GM21619 (cell line): Measurements from ENCODE around the gene ZFYVE27.
"Not testable (repeated sequence)": the region's sequence is repeated elsewhere in the genome, so short reads cannot be mapped to it uniquely, and the experiment has no call there.

Source experiments
- ATAC-seq: cut with Tn5 transposase; IDR thresholded peaks from one replicate; pipeline ENCODE4 v1.9.1; 2021; ENCODE audit not compliant: unreplicated experiment

ZFYVE27 gene, protein sequence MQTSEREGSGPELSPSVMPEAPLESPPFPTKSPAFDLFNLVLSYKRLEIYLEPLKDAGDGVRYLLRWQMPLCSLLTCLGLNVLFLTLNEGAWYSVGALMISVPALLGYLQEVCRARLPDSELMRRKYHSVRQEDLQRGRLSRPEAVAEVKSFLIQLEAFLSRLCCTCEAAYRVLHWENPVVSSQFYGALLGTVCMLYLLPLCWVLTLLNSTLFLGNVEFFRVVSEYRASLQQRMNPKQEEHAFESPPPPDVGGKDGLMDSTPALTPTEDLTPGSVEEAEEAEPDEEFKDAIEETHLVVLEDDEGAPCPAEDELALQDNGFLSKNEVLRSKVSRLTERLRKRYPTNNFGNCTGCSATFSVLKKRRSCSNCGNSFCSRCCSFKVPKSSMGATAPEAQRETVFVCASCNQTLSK

DNA sequence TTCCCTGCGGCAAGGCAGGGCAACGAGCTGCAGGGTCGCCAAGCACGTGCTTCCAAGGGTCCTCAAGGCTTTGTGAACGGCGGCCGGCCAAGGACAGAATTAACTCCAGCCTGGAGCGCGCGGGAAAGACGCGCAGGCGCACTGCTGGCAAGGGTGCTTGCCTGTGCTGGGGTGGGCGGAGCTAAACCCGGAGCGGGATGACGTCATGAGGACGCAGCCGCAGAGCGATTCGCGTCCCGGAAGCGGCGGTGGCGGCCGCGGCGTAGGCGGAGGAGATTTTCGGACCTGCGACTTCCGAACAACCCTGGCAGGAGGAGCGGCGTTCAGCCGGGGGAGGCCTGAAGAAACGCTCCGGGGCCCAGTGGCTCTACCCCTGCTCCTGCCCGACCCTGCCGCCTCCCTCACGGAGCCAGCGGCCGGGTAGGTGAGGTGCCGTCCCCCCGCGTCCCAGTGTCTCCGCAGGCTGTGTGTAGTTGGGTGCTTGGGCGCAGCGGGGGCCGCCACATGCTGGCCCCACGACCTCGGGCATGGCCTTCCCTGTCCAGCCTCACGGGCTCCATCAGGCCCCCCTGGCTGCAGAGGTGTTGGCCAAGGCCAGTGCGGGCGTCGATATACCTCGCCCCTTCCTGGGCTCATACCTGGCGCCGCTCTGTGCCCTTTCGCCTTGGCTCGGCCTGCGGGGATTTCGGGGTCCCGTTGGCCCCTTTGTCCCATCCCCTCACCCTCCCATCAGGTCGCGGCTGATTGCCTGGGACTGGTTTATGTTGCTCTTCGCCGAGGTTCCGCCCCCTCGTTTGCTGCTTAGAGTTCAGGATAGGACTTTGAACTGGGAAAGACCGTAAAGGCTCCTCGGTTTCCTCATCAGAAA, at the start of gene ZFYVE27:
TSS of gene ZFYVE27 (plus strand) at position 227 of the 868 bp plus-strand sequence. CDS start 1,350 bp downstream, outside the sequence.
- peak; percentile 74 for ATAC-seq

- ATAC-seq: no peak
These were observed 48.8 kb upstream of the ZFYVE27 start for GRCh38 chr10:97687785-97688781.

DNA sequence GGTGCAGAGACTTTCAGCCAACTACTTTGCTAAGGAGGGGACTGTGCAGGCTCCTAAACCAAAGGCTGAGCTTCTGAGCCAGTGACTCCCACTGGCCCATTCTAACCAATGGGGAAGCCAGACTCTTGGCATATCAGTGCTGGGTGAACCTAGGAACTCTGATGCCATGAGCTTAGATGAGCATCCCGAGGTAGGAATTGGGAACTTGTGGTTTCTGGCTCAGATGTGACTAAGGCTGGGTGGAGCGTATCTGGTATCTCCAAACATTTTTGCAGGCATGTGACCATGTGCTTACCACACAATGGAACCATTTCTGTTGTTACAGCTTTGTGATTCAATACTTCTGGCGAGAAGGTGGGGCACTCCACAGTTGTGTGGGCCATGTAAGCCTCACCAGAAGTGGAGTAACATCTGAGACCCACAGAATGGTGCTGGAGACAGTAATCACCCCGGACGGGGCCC, 47.3 kb upstream of the ZFYVE27 start:
- no peak for ATAC-seq

DNA sequence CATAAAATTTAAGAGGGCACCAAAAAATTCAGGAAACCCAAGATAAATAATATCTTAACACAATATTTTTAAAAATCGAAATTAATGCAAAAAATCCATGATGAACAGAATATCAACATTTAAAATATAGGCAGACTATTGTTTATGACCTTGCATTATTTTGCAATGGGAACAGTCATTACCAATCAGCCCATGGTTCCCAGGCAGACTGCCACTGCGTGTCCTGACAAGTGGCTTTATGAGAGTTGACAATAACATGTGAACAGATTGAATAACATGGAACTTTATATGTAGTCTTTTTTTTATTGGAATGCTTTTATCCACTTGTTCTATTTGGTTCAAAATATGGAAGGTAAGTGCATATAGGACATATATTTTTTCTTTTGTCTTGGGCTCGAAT, 46.8 kb upstream of the ZFYVE27 start:
- ATAC-seq: no peak

- not testable (repeated sequence) for ATAC-seq
These were observed 38.8 kb upstream of the ZFYVE27 start for GRCh38 chr10:97698072-97698655.

DNA sequence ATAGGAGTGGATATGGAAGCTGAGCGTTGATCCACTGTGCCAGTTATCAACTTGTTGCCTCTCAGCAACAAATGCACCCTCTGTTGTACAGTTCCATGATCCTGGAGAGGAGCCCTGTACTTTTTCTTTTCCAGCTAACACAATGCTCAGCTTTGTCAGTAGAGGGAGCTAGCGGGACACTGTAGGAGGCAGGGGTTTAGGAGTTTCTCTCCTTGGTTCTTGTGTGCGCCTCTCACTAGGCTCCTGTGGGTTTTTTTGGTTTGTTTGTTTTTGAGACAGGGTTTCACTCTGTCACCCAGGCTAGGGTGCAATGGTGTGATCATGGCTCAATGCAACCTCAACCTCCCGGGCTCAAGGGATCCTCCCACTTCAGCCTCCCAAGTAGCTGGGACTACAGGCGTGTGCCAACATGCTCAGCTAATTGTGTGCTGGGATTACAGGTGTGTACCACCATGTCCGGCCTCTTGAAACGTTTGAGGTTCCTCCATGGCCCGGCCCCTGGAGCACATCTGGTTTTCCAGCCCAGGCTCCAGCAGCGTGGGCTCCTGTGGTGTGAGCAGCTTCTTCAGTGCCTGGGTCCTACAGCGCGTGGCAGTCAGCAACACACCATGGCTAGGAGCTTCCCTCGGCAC, 35.4 kb upstream of the ZFYVE27 start:
- ATAC-seq: no peak

GRCh38 chr10:97703398-97704067, 33.4 kb upstream of the ZFYVE27 start:
- ATAC-seq: no peak

DNA sequence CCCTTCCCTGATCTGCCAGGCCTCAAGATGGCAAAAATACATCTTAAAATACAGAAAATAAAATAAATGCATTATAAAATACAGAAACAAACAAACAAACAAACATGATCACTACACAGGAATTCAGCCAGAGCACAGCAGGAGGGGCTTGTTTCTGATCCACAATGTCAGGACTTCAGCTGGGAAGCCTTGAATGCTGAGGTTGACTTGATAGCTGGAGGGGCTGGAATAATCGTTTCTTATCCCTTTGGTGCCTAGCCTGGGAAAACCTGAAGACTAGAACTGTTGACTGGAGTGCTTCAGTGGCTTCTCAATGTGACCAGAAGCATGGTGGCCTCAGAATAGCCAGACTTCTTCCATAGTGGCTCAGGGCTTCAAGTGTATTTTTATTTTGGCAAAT, 32.6 kb upstream of the ZFYVE27 start:
- no peak for ATAC-seq

GRCh38 chr10:97705006-97705670, 31.8 kb upstream of the ZFYVE27 start:
- no peak for ATAC-seq

DNA sequence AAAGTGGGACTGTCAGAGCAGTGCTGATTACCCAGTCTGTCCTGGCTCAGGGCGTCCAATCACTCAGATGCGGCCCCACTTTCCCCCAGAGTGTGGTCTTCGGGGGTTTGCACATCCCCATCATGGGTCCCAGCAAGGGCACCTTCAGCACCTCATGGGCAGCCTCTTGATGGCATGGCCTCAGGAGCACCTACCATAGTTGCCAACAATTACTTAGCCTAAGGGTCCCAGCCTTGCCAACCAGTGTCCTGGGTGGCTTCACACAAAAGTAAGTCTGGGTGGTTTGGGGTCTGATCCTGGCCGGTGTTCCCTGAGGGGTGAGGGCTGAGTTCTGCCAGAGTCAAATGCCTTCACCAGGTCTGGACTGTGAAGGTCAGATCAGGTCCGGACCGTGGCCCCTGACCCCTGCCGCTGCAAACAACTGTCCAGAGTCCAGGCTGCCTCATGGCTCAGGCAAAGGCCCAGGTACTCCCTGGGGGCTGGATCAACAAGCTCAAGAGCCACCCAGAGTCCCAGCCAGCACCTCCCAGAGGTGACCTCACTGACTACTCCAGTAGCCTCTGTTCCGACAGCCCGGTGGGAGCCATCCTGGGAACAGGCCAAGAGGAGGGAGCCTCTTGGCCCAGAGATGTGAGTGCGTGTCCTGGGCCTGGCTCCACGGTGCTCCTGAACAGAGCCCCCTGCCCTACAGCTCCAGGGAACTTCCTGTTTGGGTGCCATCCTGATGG, 29.6 kb upstream of the ZFYVE27 start:
- no peak for ATAC-seq

- no peak for ATAC-seq
These were observed 28.8 kb upstream of the ZFYVE27 start for GRCh38 chr10:97708167-97708566.

DNA sequence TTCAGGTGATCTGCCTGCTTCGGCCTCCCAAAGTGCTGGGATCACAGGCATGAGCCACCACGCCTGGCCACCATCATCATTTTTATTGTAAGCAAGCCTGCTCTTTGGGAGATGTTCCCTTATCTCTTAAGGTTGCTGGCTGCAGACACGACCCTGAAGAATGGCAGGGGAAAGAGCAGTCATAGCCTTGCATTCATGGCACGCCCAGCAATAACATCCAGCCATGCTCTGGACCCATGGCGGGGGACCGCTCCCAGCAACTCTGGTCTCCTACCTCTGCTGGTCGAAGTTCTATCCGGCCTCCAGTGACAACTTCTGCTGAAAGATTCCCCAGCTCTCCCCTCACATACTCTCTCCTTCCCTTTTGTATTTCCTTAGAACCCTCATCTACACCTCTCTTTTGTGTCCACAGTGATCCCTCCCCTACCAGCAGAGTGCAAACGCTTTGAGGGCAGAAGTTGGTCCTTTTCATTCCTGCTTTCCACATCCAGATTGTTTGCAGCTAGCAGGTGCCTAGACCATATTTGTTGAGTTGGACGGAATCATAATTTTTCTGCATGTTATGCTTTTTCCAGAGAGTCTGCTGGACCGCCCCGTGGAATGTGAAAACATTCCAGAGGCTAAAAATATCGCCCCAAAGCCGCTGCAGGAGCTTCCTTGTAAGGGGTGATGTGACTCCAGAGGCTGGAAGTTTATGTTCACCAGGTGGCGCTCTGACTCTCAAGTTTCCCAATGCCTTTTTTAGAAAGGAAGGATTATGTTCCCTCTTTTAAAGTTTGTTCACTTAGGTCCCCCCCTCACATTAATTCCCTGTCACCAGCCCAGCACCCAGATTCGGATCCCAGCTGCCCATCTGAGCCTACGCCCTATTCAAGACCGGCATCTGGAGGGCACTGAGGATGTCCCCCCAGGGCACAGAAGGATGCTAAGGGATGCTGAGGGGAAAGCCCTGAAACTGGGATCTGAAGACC, 27.7 kb upstream of the ZFYVE27 start:
- ATAC-seq: no peak

DNA sequence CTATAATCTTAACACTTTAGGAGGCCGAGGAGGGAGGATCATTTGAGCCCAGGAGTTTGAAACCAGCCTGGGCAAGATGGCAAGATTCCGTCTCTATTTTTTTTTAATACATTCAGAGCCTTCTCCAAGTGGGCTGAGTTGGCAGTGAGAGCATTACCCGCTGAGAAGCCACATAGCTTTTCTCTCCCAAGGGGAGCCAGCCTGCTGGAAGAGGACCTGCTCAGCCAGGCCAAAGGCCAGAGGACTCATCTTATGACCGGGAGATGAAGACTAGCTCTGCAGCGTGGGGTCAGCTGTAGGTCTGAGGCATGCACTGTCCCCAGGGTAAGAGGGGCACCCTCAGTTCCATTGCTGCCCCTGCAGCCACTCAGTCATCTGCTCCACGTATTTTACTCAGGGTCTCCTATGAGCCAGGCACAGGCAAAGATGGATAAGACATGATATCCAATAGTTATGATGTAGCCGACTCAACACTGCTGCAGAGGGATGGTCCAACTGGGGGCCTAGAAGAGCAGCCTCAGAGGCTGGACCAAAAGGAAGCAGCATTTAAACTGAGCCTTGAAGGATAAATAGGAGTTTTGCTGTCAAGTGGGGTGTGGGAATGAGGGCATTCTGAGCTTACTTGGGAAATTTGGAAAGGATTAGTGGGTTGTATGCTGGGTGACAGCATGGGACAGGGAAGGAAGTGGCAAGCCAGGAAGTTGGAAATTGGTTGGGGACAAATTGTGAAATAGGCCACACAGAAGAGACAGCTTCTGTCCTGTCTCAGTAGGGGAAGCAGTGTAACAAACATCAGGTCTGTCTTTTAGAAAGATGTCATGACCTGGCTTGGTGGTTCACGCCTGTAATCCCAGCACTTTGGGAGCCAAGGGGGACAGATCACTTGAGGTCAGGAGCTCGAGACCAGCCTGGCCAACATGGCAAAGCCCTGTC, 25.0 kb upstream of the ZFYVE27 start:
- no peak for ATAC-seq

DNA sequence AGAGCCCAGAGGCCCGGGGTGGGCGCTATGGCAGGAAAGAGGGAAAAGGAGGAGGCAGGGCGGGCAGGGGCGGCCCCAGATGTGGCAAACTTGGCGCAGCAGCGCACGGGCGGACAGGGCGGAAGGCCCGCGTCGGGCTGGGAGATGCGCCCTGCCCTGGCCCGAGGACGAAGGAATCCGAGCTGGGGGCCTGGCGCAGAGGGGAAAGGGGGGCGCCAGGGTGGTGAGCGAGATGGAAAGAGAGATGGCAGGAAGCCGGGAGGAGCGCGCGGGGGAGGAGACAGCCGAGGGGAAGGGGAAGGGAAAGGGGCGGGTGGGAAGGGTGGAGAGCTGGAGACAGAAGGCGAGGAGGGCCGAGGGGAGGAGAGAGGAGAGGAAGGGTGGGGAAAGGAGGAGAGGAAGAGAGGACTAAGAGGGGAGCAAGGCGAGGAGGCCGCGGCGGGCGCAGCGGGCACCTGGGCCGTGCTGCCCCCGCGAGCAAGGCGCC, 23.5 kb upstream of the ZFYVE27 start, which contains the start of gene MARVELD1:
TSS of gene MARVELD1 (plus strand) at position 392 of the 487 bp plus-strand sequence. CDS start 147 bp downstream, outside the sequence.
- no peak for ATAC-seq

- ATAC-seq: peak; percentile 70
These were observed 23.0 kb upstream of the ZFYVE27 start for GRCh38 chr10:97713826-97714400.
